Activated effector memory CD4-positive, alpha-beta T cell treated with Interleukin-2 at 50 U/mL for 16 hours (primary cell): ENCODE measurements around the gene RPS6KA2.

Experiments
- DNase-seq: peaks from one replicate; pipeline ENCODE4 v3.0.0-alpha.2; 2020

Gene RPS6KA2

GRCh38 chr6:166461821-166462460 lies 165.1 kb downstream of the RPS6KA2 start:
- DNase-seq = no peak

GRCh38 chr6:166460473-166461437 lies 166.3 kb downstream of the RPS6KA2 start:
- DNase-seq = no peak

GRCh38 chr6:166459906-166460305 lies 167.1 kb downstream of the RPS6KA2 start:
- no peak for DNase-seq

GRCh38 chr6:166459272-166459671 lies 167.8 kb downstream of the RPS6KA2 start:
- DNase-seq = no peak

- no peak for DNase-seq
Observed at GRCh38 chr6:166456395-166457156, 170.5 kb downstream of the RPS6KA2 start.

GRCh38 chr6:166454692-166455515 lies 172.1 kb downstream of the RPS6KA2 start:
- DNase-seq = no peak

GRCh38 chr6:166453651-166454050 lies 173.4 kb downstream of the RPS6KA2 start:
- no peak for DNase-seq

GRCh38 chr6:166450167-166450873 lies 176.7 kb downstream of the RPS6KA2 start:
- no peak for DNase-seq

- no peak for DNase-seq
Observed at GRCh38 chr6:166449641-166450040, 177.4 kb downstream of the RPS6KA2 start.

GRCh38 chr6:166449036-166449435 lies 178.0 kb downstream of the RPS6KA2 start:
- DNase-seq = no peak

- no peak for DNase-seq
Observed at GRCh38 chr6:166448432-166448831, 178.6 kb downstream of the RPS6KA2 start.

- DNase-seq = no peak
Observed at GRCh38 chr6:166446567-166447065, 180.4 kb downstream of the RPS6KA2 start.

- no peak for DNase-seq
Observed at GRCh38 chr6:166446146-166446545, 180.9 kb downstream of the RPS6KA2 start.

- DNase-seq = no peak
Observed at GRCh38 chr6:166444446-166444845, 182.6 kb downstream of the RPS6KA2 start.

GRCh38 chr6:166443166-166443565 lies 183.9 kb downstream of the RPS6KA2 start:
- no peak for DNase-seq

- DNase-seq = no peak
Observed at GRCh38 chr6:166442131-166442685, 184.8 kb downstream of the RPS6KA2 start.

GRCh38 chr6:166441325-166442078 lies 185.5 kb downstream of the RPS6KA2 start:
- no peak for DNase-seq

- no peak for DNase-seq
Observed at GRCh38 chr6:166440729-166441128, 186.3 kb downstream of the RPS6KA2 start.

- DNase-seq = no peak
Observed at GRCh38 chr6:166440106-166440505, 186.9 kb downstream of the RPS6KA2 start.

- no peak for DNase-seq
Observed at GRCh38 chr6:166439366-166440091, 187.5 kb downstream of the RPS6KA2 start.
